ENCODE results near the gene DPYSL3.
A peak's percentile ranks its signal among the peaks of the same experiment; 100 is the strongest.

Gene DPYSL3

DNA sequence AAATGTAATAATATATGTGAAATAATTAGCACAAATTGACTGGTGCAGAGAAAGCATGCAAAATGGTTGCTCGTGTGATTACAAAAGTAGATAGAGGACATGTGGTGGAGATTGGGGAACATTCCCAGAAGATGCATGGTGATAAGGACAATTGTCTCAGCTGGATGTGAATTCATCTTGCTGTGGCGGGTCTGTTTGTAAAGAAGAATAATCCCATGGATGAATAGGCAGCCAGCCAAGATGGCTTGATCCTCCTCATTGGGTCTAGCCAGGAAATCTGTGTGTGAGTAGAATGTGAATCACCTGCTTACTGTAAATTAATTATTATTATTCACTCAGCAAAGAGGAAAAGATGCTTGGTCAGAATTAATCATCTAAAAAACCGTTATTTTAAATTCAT, 12.6 kb upstream of the DPYSL3 start:
- no peak overlapping the region for H3K56ac ChIP-seq (ENCODE audit: low read length)
- no peak overlapping the region for H3K9ac ChIP-seq (ENCODE audit: low read length)
- no CpG with 5 or more reads among the region's 3 CpGs for WGBS (ENCODE audit: extremely low coverage, insufficient coverage, low lambda C conversion rate)
- H2BK120ac ChIP-seq (ENCODE audit: low read depth, low read length), result no peak overlapping the region
- no peak overlapping the region for H3K27ac ChIP-seq (ENCODE audit: low read depth, low read length)
- no peak overlapping the region for H3K4ac ChIP-seq (ENCODE audit: low read depth, low read length)
- H3K23ac ChIP-seq (ENCODE audit: low read length), result no peak overlapping the region
- no peak overlapping the region for H4K8ac ChIP-seq (ENCODE audit: low read depth, low read length)
- no peak overlapping the region for H4K5ac ChIP-seq (ENCODE audit: low read length)
- no peak overlapping the region for H3K4me3 ChIP-seq (ENCODE audit: low read length)
- no peak overlapping the region for H2BK5ac ChIP-seq (ENCODE audit: low read length)
- H3K4me1 ChIP-seq (ENCODE audit: control insufficient read depth, low read depth, low read length), result peaks cover 2% of the 10 kb centered on the region
- H3K18ac ChIP-seq (ENCODE audit: low read length), result no peak overlapping the region
- no peaks in the 10 kb centered on the region for H3K36me3 ChIP-seq (ENCODE audit: control insufficient read depth, insufficient read depth, low read length)
- H2BK15ac ChIP-seq (replicated peaks; ENCODE audit: low read depth), result no peak overlapping the region
- H3K79me2 ChIP-seq (ENCODE audit: control insufficient read depth, insufficient read depth, low read length), result no peaks in the 10 kb centered on the region
- no peaks in the 10 kb centered on the region for H3K27me3 ChIP-seq (ENCODE audit: insufficient read depth, low read length, poor library complexity)
- no peaks in the 10 kb centered on the region for H3K79me1 ChIP-seq (ENCODE audit: low read length)
- no peak overlapping the region for H2AK5ac ChIP-seq (ENCODE audit: low read length)
- H3K4me2 ChIP-seq (ENCODE audit: low read length), result no peak overlapping the region
- peak; percentile 68 for DNase-seq

DNA sequence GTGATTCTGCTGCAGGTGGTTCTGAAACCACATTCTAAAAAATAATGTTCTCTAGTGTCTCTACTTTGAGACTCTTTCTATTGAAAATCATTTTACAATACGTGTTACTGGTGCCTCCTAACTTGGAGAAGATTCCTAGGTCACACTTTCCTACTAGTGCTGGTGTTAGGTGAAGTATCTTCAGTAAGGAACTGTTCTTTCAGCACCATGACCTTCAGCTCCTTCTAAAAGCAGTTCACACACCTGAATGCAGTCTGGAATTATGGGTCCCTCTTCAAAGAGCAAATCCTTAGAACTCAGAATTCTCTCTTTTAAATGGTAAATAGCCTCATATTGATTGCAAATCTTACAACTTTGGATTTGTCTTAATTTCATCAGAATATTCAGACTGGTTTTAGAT, 10.6 kb upstream of the DPYSL3 start:
- no peak overlapping the region for H3K56ac ChIP-seq (ENCODE audit: low read length)
- no peak overlapping the region for H3K4me2 ChIP-seq (ENCODE audit: low read length)
- peak; percentile 59 for DNase-seq
- H3K27me3 ChIP-seq (ENCODE audit: insufficient read depth, low read length, poor library complexity), result no peaks in the 10 kb centered on the region
- no peak overlapping the region for H3K9ac ChIP-seq (ENCODE audit: low read length)
- H4K5ac ChIP-seq (ENCODE audit: low read length), result no peak overlapping the region
- H3K4ac ChIP-seq (ENCODE audit: low read depth, low read length), result no peak overlapping the region
- H2AK5ac ChIP-seq (ENCODE audit: low read length), result no peak overlapping the region
- no peaks in the 10 kb centered on the region for H3K79me2 ChIP-seq (ENCODE audit: control insufficient read depth, insufficient read depth, low read length)
- H4K8ac ChIP-seq (ENCODE audit: low read depth, low read length), result no peak overlapping the region
- no peaks in the 10 kb centered on the region for H3K36me3 ChIP-seq (ENCODE audit: control insufficient read depth, insufficient read depth, low read length)
- H3K18ac ChIP-seq (ENCODE audit: low read length), result no peak overlapping the region
- H3K79me1 ChIP-seq (ENCODE audit: low read length), result no peaks in the 10 kb centered on the region
- no peak overlapping the region for H2BK15ac ChIP-seq (replicated peaks; ENCODE audit: low read depth)
- no peak overlapping the region for H3K23ac ChIP-seq (ENCODE audit: low read length)
- H3K4me1 ChIP-seq (ENCODE audit: control insufficient read depth, low read depth, low read length), result peaks cover 2% of the 10 kb centered on the region
- H3K27ac ChIP-seq (ENCODE audit: low read depth, low read length), result no peak overlapping the region
- H2BK120ac ChIP-seq (ENCODE audit: low read depth, low read length), result no peak overlapping the region
- H2BK5ac ChIP-seq (ENCODE audit: low read length), result no peak overlapping the region
- no peak overlapping the region for H3K4me3 ChIP-seq (ENCODE audit: low read length)
- WGBS (ENCODE audit: extremely low coverage, insufficient coverage, low lambda C conversion rate), result no CpG with 5 or more reads among the region's 1 CpG

DNA sequence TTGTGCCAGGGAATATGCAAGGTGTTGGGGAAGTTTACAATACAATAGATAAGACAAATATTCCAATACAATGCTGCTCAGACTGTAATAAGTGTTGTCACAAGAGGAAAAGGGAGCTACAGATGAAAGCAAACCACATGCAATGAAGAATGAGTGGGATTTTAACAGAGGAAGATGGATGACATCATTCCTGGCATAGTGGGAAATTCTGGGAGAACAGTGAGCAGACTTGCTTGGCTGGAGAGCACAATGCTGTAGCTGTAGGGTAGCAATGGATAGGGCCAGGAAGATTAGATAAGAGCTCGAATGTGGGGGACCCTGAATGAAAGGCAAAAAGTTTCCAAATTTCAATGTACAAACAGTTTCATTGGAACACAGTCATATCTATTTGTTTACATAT, 9.5 kb upstream of the DPYSL3 start:
- Histone ChIP-seq H3K36me3 (ENCODE audit: control insufficient read depth, insufficient read depth, low read length) (no peaks in the 10 kb centered on the region), H2BK15ac (replicated peaks; ENCODE audit: low read depth) (no peak overlapping the region), H2BK120ac (ENCODE audit: low read depth, low read length) (no peak overlapping the region), H3K23ac (ENCODE audit: low read length) (no peak overlapping the region), H3K79me1 (ENCODE audit: low read length) (no peaks in the 10 kb centered on the region), H3K79me2 (ENCODE audit: control insufficient read depth, insufficient read depth, low read length) (no peaks in the 10 kb centered on the region), H2AK5ac (ENCODE audit: low read length) (no peak overlapping the region), H2BK5ac (ENCODE audit: low read length) (no peak overlapping the region), H3K9ac (ENCODE audit: low read length) (no peak overlapping the region), H3K4ac (ENCODE audit: low read depth, low read length) (no peak overlapping the region), H4K8ac (ENCODE audit: low read depth, low read length) (no peak overlapping the region), H3K27me3 (ENCODE audit: insufficient read depth, low read length, poor library complexity) (no peaks in the 10 kb centered on the region), H3K56ac (ENCODE audit: low read length) (no peak overlapping the region), H3K18ac (ENCODE audit: low read length) (no peak overlapping the region), H3K4me2 (ENCODE audit: low read length) (no peak overlapping the region), H3K4me1 (ENCODE audit: control insufficient read depth, low read depth, low read length) (peaks cover 2% of the 10 kb centered on the region), H3K4me3 (ENCODE audit: low read length) (no peak overlapping the region), H3K27ac (ENCODE audit: low read depth, low read length) (no peak overlapping the region), H4K5ac (ENCODE audit: low read length) (no peak overlapping the region)
- no CpG with 5 or more reads among the region's 1 CpG for WGBS (ENCODE audit: extremely low coverage, insufficient coverage, low lambda C conversion rate)
- peak; percentile 75 for DNase-seq

DNA sequence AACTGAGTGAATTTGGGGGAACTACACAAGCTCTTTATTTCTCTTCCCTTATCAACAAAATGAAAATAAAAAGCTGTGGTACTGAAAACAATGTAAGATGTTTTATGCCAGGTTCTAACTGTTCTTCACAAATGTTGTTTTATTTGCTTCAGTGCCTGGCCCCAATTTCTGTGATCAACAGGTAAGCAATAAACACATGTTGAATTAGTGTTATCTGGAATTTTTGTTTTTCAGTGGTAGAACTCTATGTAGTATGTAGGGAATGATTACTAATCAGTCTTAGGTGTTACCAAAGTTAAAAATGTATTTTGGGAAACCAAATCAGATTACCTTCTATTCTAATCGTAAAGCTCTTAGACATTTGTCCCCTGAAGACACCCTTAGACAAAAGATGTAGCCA, 7.5 kb upstream of the DPYSL3 start:
- Histone ChIP-seq H3K56ac (ENCODE audit: low read length) (no peak overlapping the region), H3K79me2 (ENCODE audit: control insufficient read depth, insufficient read depth, low read length) (no peaks in the 10 kb centered on the region), H3K4me2 (ENCODE audit: low read length) (no peak overlapping the region), H3K4ac (ENCODE audit: low read depth, low read length) (no peak overlapping the region), H2BK120ac (ENCODE audit: low read depth, low read length) (no peak overlapping the region), H2BK5ac (ENCODE audit: low read length) (no peak overlapping the region), H3K27me3 (ENCODE audit: insufficient read depth, low read length, poor library complexity) (no peaks in the 10 kb centered on the region), H3K9ac (ENCODE audit: low read length) (no peak overlapping the region), H3K36me3 (ENCODE audit: control insufficient read depth, insufficient read depth, low read length) (no peaks in the 10 kb centered on the region), H2AK5ac (ENCODE audit: low read length) (no peak overlapping the region), H2BK15ac (replicated peaks; ENCODE audit: low read depth) (no peak overlapping the region), H3K79me1 (ENCODE audit: low read length) (no peaks in the 10 kb centered on the region), H3K4me1 (ENCODE audit: control insufficient read depth, low read depth, low read length) (peaks cover under 1% of the 10 kb centered on the region), H4K5ac (ENCODE audit: low read length) (no peak overlapping the region), H3K27ac (ENCODE audit: low read depth, low read length) (no peak overlapping the region), H3K18ac (ENCODE audit: low read length) (no peak overlapping the region), H3K23ac (ENCODE audit: low read length) (no peak overlapping the region), H3K4me3 (ENCODE audit: low read length) (no peak overlapping the region), H4K8ac (ENCODE audit: low read depth, low read length) (no peak overlapping the region)
- WGBS (ENCODE audit: extremely low coverage, insufficient coverage, low lambda C conversion rate), result no CpG with 5 or more reads among the region's 1 CpG
- no peak for DNase-seq

DNA sequence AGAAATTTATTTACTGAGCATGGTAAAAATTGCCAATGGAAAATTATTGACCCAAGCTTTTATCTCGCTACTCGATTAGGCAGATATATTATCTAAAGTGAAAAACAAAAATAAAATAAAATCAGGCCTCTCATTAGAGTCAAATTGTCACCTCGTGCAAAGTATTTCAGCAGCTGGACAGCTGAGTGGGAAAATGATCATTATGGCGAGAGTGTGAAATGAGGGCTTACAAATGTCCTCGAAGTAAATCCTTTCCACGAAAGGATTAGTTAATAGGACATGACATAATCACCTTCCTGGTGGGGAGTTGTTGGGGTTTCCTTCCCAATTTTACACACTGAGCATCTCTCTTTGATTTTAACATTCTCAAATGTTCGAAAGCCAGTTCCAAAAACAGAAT, 5.4 kb upstream of the DPYSL3 start:
- Histone ChIP-seq H3K23ac (ENCODE audit: low read length) (no peak overlapping the region), H3K27me3 (ENCODE audit: insufficient read depth, low read length, poor library complexity) (no peaks in the 10 kb centered on the region), H2BK5ac (ENCODE audit: low read length) (no peak overlapping the region), H3K27ac (ENCODE audit: low read depth, low read length) (no peak overlapping the region), H3K4me1 (ENCODE audit: control insufficient read depth, low read depth, low read length) (no peaks in the 10 kb centered on the region), H2BK15ac (replicated peaks; ENCODE audit: low read depth) (no peak overlapping the region), H3K56ac (ENCODE audit: low read length) (no peak overlapping the region), H2BK120ac (ENCODE audit: low read depth, low read length) (no peak overlapping the region), H3K4me3 (ENCODE audit: low read length) (no peak overlapping the region), H3K9ac (ENCODE audit: low read length) (no peak overlapping the region), H3K36me3 (ENCODE audit: control insufficient read depth, insufficient read depth, low read length) (no peaks in the 10 kb centered on the region), H4K5ac (ENCODE audit: low read length) (no peak overlapping the region), H3K4ac (ENCODE audit: low read depth, low read length) (no peak overlapping the region), H3K79me1 (ENCODE audit: low read length) (no peaks in the 10 kb centered on the region), H2AK5ac (ENCODE audit: low read length) (no peak overlapping the region), H3K79me2 (ENCODE audit: control insufficient read depth, insufficient read depth, low read length) (no peaks in the 10 kb centered on the region), H3K4me2 (ENCODE audit: low read length) (no peak overlapping the region), H4K8ac (ENCODE audit: low read depth, low read length) (no peak overlapping the region), H3K18ac (ENCODE audit: low read length) (no peak overlapping the region)
- no peak for DNase-seq
- no CpG with 5 or more reads among the region's 7 CpGs for WGBS (ENCODE audit: extremely low coverage, insufficient coverage, low lambda C conversion rate)

DNA sequence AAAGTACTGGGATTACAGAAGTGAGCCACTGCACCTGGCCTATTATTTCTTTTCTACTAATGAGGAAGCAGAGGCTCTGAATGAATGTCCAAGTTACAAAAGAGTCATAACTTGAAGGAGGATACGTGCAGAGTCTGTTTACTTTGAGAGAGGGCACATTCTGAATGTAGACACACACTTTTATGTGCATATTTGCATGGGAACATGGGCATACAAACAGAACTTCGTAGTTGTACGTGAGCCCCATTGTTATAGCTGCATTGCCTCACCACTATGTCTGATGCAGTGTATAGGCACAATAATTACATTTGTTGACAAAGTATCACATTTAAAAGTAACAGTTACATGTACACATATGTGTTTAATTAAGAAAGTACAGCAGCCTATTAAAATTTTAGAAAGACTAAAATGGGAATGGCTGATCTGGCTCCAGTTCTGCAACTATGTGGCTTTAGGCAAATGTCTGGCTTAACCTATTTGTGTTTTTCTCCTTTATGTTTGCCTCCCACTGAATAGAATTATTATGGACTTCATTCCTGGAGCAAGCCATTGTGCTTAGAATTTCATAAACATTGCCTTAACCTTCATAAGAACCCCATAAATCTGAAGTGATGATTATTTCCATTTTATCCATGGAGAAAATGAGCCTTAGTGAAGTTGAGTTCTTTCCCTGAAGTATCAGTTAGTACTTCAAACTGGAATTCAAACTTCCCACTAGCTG, 3.0 kb upstream of the DPYSL3 start:
- Histone ChIP-seq H3K4me1 (ENCODE audit: control insufficient read depth, low read depth, low read length) (peaks cover 1% of the 10 kb centered on the region), H3K18ac (ENCODE audit: low read length) (no peak overlapping the region), H4K8ac (ENCODE audit: low read depth, low read length) (no peak overlapping the region), H3K27ac (ENCODE audit: low read depth, low read length) (no peak overlapping the region), H3K79me2 (ENCODE audit: control insufficient read depth, insufficient read depth, low read length) (no peaks in the 10 kb centered on the region), H2BK5ac (ENCODE audit: low read length) (no peak overlapping the region), H3K79me1 (ENCODE audit: low read length) (no peaks in the 10 kb centered on the region), H3K4ac (ENCODE audit: low read depth, low read length) (no peak overlapping the region), H3K27me3 (ENCODE audit: insufficient read depth, low read length, poor library complexity) (no peaks in the 10 kb centered on the region), H2AK5ac (ENCODE audit: low read length) (no peak overlapping the region), H3K9ac (ENCODE audit: low read length) (no peak overlapping the region), H3K4me3 (ENCODE audit: low read length) (no peak overlapping the region), H3K56ac (ENCODE audit: low read length) (no peak overlapping the region), H3K4me2 (ENCODE audit: low read length) (no peak overlapping the region), H2BK15ac (replicated peaks; ENCODE audit: low read depth) (no peak overlapping the region), H2BK120ac (ENCODE audit: low read depth, low read length) (no peak overlapping the region), H3K36me3 (ENCODE audit: control insufficient read depth, insufficient read depth, low read length) (no peaks in the 10 kb centered on the region), H4K5ac (ENCODE audit: low read length) (no peak overlapping the region), H3K23ac (ENCODE audit: low read length) (no peak overlapping the region)
- WGBS (ENCODE audit: extremely low coverage, insufficient coverage, low lambda C conversion rate), result no CpG with 5 or more reads among the region's 3 CpGs
- no peak for DNase-seq

Measured in mesendoderm (in vitro differentiated cells).